ENCODE results near the gene HSPA12B.

Gene HSPA12B

DNA sequence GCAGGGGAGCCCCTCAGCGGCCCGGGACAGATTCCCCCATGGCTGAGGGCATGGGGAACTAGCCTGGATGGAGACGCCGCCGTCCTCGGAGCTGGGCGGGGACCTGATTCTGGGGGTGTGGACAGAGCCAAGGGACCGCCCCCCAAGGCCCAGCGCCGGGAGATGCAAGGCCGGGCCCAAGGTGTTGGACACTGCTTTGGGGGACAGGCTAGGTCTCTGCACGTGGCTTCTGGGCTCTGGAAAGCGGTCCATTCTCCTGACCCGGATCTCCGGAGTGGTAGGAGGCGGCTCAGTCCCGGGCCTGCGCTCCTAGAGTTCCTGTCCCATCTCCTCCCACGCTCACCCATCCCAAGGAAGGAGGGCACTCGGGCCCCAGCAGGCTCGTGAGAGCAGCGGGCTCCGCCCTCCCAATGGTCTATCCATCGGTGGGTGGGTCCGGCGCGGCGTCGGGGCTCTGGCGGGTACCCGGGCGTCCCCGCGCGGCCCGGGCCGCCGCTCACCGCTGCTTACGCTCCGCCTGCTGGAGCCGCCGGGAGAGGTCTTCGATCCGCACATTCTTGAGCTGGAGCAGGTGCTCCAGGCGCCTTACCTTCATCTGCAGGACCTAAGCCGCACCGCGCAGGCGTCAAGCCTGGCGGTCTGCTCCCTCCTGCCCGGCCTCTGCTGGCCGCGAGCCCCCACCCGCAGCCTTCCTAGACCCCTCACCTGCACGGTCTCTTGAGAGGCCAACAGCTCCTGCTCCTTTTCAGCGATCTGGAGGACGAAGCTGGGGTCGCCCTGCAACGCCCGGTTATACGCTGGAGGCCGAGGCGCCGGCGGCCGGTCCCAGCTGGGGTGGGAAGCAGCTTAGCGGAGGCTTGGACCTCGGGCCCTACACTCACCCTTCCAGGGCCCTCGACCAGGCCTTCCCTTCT lies 45.5 kb downstream of the HSPA12B start:
- Histone ChIP-seq H3K4me3 (replicated peaks; ENCODE audit: low read depth, low read length) (peak overlapping the region; percentile 23), H3K27me3 (replicated peaks; ENCODE audit: control insufficient read depth, insufficient read depth, low read length) (peaks cover 1% of the 10 kb centered on the region), H3K36me3 (ENCODE audit: control insufficient read depth, insufficient read depth, low read length) (no peaks in the 10 kb centered on the region)
- DNase-seq (ENCODE audit: extremely low read depth, insufficient read length): no peak
- TF ChIP-seq CTCF (IDR thresholded peaks at IDR 0.05; ENCODE audit: insufficient read depth, low read length, poor library complexity, severe bottlenecking): no peak

- Histone ChIP-seq H3K27me3 (replicated peaks; ENCODE audit: control insufficient read depth, insufficient read depth, low read length) (peaks cover 1% of the 10 kb centered on the region), H3K36me3 (ENCODE audit: control insufficient read depth, insufficient read depth, low read length) (peaks cover 2% of the 10 kb centered on the region; the same call in 1 of the 2 replicates), H3K4me3 (replicated peaks; ENCODE audit: low read depth, low read length) (no peak overlapping the region)
- no peak for TF ChIP-seq CTCF (IDR thresholded peaks at IDR 0.05; ENCODE audit: insufficient read depth, low read length, poor library complexity, severe bottlenecking)
- no peak for DNase-seq (ENCODE audit: extremely low read depth, insufficient read length)
These were observed 46.5 kb downstream of the HSPA12B start for GRCh38 chr20:3778976-3779375.

DNA sequence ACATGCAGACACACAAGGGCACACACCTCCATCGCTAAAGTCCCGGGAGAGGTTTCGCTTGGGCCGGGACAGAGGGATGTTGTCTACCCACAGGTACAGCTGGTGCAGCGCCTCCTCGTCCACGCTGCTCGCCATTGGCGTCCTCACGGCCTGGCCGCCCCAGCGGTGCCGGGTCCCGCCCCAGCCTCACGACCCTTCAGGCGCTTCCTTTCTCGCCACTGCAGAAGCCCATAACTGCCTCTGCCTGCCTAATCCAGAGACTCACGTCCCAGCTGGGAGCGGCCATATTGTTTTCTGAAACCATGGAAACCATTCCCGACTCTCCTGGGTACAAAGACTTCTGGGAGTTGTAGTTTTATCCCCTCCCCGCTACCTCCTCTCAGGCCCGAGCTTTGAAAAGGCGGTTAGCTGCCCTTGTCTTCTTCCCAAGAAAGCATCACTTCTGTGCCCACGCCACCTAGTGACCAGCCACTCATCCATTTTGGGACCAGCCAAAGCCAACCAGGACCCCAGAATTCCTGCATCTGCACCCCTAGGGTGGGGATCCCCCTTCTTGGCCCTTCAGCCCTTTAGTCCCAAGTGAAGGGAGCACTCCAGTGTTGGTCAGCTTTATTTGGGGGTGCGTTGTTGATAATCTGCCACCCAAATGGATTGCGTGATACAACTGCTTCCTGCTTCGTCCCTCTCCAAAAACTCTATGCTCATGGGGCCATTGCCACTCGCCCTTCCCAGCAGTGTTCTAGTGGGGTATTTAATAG lies 48.8 kb downstream of the HSPA12B start, which contains the start of gene SPEF1:
SPEF1 (minus strand) TSS at position 296 of the 758 bp plus-strand sequence; CDS start at position 135, 161 bp downstream.
- peaks cover 1% of the 10 kb centered on the region for H3K27me3 ChIP-seq (replicated peaks; ENCODE audit: control insufficient read depth, insufficient read depth, low read length)

DNA sequence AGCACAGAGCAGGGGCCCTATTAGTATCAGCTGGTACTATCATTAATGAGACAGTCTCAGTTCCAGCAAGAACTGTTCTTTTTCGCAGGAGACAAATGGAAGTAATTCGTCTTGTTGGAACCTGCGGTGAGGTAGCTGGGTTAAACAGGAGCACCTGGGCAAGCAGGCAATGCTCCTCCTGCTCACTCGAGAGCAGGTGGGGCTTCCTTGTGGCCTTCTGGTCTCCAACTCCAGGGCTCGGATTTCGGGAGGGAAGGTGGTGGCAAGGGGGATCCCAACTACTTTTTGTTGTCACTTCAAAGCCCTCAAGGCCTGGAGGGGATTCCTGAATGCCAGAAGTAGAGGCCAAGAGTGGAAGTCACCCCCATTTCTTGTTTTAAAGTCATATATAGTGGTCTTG lies 50.1 kb downstream of the HSPA12B start:
- Histone ChIP-seq H3K4me3 (replicated peaks; ENCODE audit: low read depth, low read length) (no peak overlapping the region), H3K27me3 (replicated peaks; ENCODE audit: control insufficient read depth, insufficient read depth, low read length) (peaks cover 1% of the 10 kb centered on the region), H3K36me3 (ENCODE audit: control insufficient read depth, insufficient read depth, low read length) (peaks cover 2% of the 10 kb centered on the region)
- TF ChIP-seq CTCF (IDR thresholded peaks at IDR 0.05; ENCODE audit: insufficient read depth, low read length, poor library complexity, severe bottlenecking): no peak
- no peak for DNase-seq (ENCODE audit: extremely low read depth, insufficient read length)

More for the DNA sequence above, 48.8 kb downstream of the HSPA12B start, which contains the start of gene SPEF1:
- DNase-seq (ENCODE audit: extremely low read depth, insufficient read length): no peak
- peaks cover 2% of the 10 kb centered on the region for H3K36me3 ChIP-seq (ENCODE audit: control insufficient read depth, insufficient read depth, low read length)
- peak within 1 kb of the TSS; percentile 51 for H3K4me3 ChIP-seq (replicated peaks; ENCODE audit: low read depth, low read length)
- peak; percentile 30 for TF ChIP-seq CTCF (IDR thresholded peaks at IDR 0.05; ENCODE audit: insufficient read depth, low read length, poor library complexity, severe bottlenecking)

DNA sequence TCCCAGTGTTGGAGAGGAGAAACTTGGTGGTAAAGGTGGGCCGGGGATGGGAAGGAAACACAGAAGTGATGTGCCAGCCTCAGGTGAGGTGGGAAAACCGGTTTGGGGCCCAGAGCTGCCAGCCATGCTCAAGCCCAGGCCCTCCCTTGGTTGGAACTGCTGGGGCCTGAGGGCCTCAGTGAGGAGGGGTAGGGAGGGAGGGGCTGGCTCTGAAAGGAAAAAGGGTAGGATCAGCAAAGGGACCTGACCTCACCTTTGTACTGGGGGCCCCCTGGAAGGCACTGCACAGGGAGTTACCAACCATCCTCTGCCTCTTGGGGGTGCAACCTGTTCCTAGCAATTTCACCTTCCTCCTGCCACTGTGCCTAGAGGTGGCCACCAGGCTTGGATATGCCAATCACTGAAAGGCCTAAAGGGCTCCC lies 50.6 kb downstream of the HSPA12B start:
- Histone ChIP-seq H3K36me3 (ENCODE audit: control insufficient read depth, insufficient read depth, low read length) (peaks cover 2% of the 10 kb centered on the region), H3K27me3 (replicated peaks; ENCODE audit: control insufficient read depth, insufficient read depth, low read length) (peaks cover 1% of the 10 kb centered on the region; the same call in 1 of the 2 replicates), H3K4me3 (replicated peaks; ENCODE audit: low read depth, low read length) (no peak overlapping the region)
- DNase-seq (ENCODE audit: extremely low read depth, insufficient read length): no peak
- TF ChIP-seq CTCF (IDR thresholded peaks at IDR 0.05; ENCODE audit: insufficient read depth, low read length, poor library complexity, severe bottlenecking): no peak
